Activated T-cell treated with anti-CD3 and anti-CD28 coated beads, Interleukin-2, amount 50 U/mL, for 24 hours (primary cell): Measurements from ENCODE around the gene SESN3.
A peak's percentile ranks its signal among the peaks of the same experiment; 100 is the strongest.
"Not testable (repeated sequence)": the region's sequence is repeated elsewhere in the genome, so short reads cannot be mapped to it uniquely, and the experiment has no call there.

Source experiments
- DNase-seq: peaks from one replicate; pipeline ENCODE4 v3.0.0-alpha.2; 2020
- H3K27ac Mint-ChIP-seq: 2 replicates; pipeline ENCODE4 v1.8.0; 2020; ENCODE audit warnings: mild to moderate bottlenecking, mixed read lengths
- H3K27me3 Mint-ChIP-seq: 2 replicates; pipeline ENCODE4 v1.8.0; 2020; ENCODE audit warnings: mixed read lengths
- H3K36me3 Mint-ChIP-seq: 2 replicates; pipeline ENCODE4 v1.8.0; 2020; ENCODE audit warnings: low read depth, mixed read lengths
- H3K4me1 Mint-ChIP-seq: 2 replicates; pipeline ENCODE4 v1.8.0; 2020; ENCODE audit warnings: low read depth, mixed read lengths
- H3K4me3 Mint-ChIP-seq: 2 replicates; pipeline ENCODE4 v1.8.0; 2020; ENCODE audit warnings: mild to moderate bottlenecking, moderate library complexity, mixed read lengths
- H3K9me3 Mint-ChIP-seq: 2 replicates; pipeline ENCODE4 v1.8.0; 2020; ENCODE audit warnings: mixed read lengths

SESN3 gene

DNA sequence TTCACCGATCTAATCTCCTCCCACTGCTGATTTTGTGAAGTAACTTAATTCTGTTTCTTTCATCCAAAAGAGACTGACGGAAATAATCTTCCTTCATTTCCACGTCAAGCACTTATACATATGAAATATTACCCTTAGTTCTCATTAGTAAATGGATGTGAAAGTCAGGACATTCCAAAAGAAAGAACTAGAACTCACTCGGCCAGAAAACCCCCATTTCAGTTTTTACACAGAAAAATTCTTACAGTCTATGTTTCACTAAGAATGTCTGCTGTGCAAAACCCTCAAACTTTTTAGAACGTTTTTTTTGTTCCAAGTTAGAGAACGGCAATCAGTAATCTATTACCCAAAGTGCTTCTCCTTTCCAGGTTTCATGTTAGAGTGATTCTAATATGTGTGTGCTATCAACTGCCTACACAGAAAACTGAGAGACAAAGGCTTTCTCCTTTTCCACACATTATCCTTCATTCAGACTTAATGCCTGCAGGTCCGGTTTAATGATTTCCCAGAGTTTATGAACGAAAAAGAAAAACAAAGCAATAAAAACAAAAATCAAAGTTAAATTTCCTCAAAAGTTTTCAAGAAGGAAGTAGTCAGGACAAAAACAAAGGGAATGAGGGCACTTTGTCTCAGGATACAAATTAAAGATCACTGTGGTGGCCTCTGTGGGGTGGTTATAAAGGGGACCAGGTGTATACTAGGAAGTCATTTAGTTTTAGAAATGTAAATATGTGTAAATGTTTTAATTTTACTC lies 11.3 kb upstream of the SESN3 start:
- H3K4me1 Mint-ChIP-seq, result peaks cover 14% of the 10 kb centered on the region
- DNase-seq, result no peak
- H3K4me3 Mint-ChIP-seq, result no peak overlapping the region
- no peaks in the 10 kb centered on the region for H3K9me3 Mint-ChIP-seq
- no peak overlapping the region for H3K27ac Mint-ChIP-seq
- no peaks in the 10 kb centered on the region for H3K27me3 Mint-ChIP-seq
- H3K36me3 Mint-ChIP-seq, result no peaks in the 10 kb centered on the region

DNA sequence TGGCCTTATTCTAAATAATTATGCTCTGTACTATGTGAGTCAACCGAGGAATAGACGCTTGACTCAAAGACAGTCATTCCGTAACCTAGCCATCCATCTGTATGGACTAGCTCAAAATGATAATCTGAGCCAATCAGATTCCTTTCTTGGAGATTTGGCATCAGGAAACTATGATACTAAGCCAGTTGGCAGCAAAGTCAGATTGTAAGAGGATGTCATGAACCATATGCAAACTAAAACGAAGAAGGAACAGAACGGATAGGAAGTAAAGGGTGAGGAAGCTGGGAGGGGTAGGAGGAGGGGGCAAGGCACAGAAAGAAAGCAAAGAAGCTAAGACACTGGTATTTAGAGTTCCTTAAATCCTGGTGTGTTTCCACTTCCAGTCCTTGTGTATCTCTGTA lies 10.7 kb upstream of the SESN3 start:
- H3K9me3 Mint-ChIP-seq, result no peaks in the 10 kb centered on the region
- no peak overlapping the region for H3K27ac Mint-ChIP-seq
- no peak overlapping the region for H3K4me3 Mint-ChIP-seq

DNA sequence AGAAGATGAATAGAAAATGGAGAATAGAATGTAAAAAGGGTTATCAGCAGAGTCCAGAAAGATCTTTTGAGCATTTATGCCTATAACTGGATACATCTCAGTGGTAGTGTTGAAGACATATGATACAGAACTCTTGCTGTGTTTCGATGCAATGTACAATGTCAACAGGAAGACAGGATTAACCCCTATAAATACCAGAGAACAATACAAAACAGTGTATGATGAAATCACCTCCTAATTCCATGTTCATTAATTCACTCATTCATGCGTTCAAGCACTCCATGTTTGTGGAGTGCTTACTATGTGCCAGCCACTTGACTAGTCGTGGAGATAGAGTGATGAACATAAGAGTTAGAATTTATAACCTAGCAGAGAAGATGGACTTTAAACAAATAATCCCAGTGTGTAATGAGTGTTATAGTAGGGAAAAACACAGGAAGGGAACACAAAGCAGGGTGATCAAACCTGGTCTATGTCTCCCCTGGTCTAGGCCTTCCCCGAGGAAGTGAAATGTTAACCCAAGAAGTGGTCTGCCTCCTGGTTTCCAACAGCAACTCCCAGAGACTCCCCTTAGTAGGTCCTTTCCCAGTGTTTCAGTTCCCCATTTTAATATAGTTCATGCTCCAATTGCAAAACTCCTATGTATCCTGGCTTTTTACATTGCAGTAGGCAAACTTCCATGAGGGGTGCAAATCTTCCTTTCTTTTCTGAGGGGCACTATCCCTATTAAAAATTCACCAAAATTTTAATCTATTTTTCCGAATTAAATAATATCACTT lies 9.1 kb upstream of the SESN3 start:
- no peak overlapping the region for H3K27ac Mint-ChIP-seq
- DNase-seq, result no peak
- H3K4me3 Mint-ChIP-seq, result no peak overlapping the region
- H3K27me3 Mint-ChIP-seq, result no peaks in the 10 kb centered on the region
- peaks cover 13% of the 10 kb centered on the region for H3K4me1 Mint-ChIP-seq
- no peaks in the 10 kb centered on the region for H3K36me3 Mint-ChIP-seq
- no peaks in the 10 kb centered on the region for H3K9me3 Mint-ChIP-seq

More for the DNA sequence above, 10.7 kb upstream of the SESN3 start:
- H3K4me1 Mint-ChIP-seq, result peaks cover 13% of the 10 kb centered on the region
- no peak for DNase-seq
- no peaks in the 10 kb centered on the region for H3K27me3 Mint-ChIP-seq
- H3K36me3 Mint-ChIP-seq, result no peaks in the 10 kb centered on the region

DNA sequence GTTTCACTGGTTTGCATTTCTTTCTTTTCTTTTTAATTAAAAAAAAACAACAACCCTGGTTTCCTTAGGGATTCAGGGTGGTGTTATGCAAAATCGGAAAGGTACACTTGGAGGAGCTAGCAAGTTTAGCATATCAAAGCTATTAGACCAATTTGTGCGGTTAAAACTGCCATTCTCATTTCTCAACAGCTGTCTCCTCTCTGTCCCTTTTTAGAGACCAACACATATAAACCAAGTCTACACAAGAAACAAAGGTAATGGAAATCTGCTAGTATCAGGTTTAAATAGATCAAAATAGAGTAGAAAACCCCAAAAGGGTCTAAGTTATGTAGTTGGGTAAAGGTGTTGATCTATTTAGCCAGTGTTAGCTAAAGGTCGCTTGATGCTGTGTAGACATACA lies 1.7 kb upstream of the SESN3 start:
- Mint-ChIP-seq H3K27me3 (no peaks in the 10 kb centered on the region), H3K9me3 (no peaks in the 10 kb centered on the region), H3K4me1 (peaks cover 52% of the 10 kb centered on the region), H3K36me3 (peaks cover 8% of the 10 kb centered on the region), H3K27ac (no peak overlapping the region), H3K4me3 (no peak overlapping the region)
- DNase-seq, result no peak

DNA sequence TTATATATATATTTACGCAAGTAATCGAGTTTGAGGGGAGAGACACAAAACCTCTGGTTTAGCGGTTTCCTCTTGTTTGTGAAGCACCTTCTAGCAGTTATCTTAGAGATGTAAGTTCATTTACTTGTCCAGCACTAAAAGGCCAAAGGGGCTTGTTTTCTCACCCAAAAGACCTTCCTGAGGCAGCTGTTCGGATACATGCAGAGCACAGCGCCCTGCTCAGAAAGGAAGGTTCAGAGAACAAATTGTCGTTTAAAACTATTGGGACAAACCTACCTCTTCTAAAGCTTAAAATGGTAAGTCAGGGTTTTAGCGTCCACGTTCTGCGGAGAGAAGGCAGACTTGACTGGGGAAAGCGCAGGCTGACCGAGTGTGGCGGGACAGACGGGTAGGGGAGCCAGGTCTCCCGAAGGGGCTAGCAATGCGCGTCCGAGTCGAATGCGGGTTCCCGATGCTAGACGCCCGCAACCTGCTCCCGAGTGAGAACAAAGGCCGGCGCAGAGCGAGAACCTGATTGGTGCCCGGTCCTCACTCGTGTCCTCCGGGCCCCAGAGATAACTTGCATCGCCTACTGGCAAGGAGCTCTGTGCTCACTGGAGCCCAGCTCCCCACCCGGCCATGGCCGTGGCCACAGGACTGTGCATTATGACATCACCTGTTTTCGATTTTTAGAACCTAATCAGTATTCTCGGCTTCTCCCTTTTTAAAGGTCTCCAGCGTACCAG lies 1.0 kb upstream of the SESN3 start:
- DNase-seq, result peak; percentile 78
- Mint-ChIP-seq H3K27me3 (no peaks in the 10 kb centered on the region), H3K9me3 (no peaks in the 10 kb centered on the region), H3K36me3 (peaks cover 8% of the 10 kb centered on the region), H3K4me3 (no peak overlapping the region), H3K27ac (no peak overlapping the region), H3K4me1 (peaks cover 58% of the 10 kb centered on the region)

DNA sequence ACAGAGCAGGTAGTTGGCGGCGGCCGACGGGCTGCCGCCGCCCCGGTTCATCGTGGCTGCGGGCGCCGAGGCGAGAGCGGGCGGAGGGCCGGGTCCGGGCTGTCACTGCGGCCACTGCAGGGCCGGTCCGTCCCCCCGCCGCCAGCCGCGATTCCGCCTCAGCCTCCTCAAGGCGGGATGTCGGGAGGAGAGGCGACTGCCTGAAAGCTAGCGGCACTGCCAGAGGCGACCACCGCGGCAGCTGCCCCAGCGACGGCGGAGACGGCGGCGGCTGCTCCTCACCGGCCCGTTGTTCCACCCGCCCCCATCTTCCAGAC lies 234 bp downstream of the SESN3 start:
- Mint-ChIP-seq H3K36me3 (peaks cover 8% of the 10 kb centered on the region), H3K4me3 (no peak overlapping the region), H3K9me3 (no peaks in the 10 kb centered on the region), H3K27me3 (no peaks in the 10 kb centered on the region), H3K4me1 (peaks cover 66% of the 10 kb centered on the region), H3K27ac (no peak overlapping the region)
- DNase-seq, result no peak

DNA sequence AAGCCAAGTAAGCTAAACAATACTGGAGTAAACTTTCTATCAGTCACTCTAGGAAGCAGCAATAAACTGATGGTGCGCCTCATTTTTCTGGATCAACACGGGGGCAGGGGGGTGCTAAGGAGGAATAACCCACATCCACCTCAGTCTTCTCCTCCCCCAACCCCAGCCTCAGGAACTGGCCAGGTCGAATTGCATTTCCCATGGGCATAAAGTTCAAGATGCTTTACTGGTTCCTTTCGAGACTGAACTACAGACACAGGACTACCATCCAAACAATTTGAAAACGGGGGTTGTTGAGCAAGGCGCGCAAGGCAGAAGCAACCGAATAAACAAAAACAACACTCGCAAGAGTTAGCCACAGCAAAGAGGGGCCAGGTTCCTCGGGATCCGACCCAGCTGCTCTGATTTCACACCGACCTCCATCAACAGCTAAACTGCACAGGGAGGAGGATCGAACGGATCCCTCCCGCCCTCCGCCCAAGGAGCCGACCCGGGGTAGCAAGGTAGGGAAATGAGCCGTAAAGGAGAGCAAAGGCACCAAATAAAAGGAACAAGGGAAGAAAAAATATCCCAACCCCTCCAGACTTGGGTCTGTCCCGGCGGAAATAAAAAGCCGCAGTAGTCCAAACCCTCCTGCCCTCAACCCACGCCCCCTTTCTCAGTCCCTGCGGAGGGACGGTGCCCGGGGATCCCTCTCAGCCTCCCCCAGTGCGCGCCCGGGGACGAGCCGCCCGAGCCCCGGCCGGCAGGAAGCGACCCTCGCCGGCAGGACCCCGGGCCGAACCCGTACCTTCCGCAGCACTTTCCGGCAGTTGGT lies 801 bp downstream of the SESN3 start:
- H3K36me3 Mint-ChIP-seq, result peaks cover 11% of the 10 kb centered on the region
- no peaks in the 10 kb centered on the region for H3K27me3 Mint-ChIP-seq
- DNase-seq, result peak; percentile 56
- peak overlapping the region; percentile 90 for H3K27ac Mint-ChIP-seq
- no peaks in the 10 kb centered on the region for H3K9me3 Mint-ChIP-seq
- H3K4me3 Mint-ChIP-seq, result no peak overlapping the region
- H3K4me1 Mint-ChIP-seq, result peaks cover 69% of the 10 kb centered on the region

DNA sequence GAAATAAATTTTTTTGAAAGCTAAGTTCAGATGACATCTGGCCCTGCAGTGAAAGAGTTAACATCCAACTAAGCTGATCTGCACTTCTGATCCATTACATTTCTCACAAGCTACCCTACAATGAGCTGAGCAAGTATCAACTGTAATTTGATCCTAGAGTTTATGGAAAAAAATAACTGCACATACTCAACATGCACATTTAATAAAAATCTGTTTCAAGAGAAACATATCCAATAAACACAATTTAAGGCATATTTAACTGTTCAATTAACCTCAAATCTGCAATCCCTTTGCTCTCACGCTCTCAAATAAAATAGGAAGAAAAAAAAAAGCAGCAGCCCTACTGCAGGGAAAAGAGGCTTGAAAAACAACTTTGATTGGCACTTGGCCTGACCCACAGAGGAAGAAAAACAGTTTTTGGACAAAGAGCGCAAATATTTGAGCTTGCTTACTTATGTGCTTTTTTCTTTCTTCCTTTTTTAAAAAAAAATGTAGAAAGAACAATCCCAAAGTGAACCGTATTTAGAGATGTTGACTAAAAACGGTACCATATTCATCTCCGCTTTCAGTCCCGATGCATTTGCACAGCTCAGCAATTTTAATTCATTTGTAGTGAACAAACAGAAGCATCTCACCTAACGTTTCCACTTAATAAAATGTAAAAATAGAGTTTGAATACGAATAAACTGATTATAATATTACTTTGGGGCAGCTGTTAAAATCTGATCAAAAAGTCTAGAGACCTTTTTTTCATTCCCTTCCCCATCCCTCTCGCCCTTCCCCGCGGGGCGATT lies 1.6 kb downstream of the SESN3 start:
- Mint-ChIP-seq H3K4me1 (peaks cover 69% of the 10 kb centered on the region), H3K27ac (peak overlapping the region; percentile 90), H3K36me3 (peaks cover 18% of the 10 kb centered on the region), H3K4me3 (no peak overlapping the region), H3K27me3 (no peaks in the 10 kb centered on the region), H3K9me3 (no peaks in the 10 kb centered on the region)
- DNase-seq, result no peak

DNA sequence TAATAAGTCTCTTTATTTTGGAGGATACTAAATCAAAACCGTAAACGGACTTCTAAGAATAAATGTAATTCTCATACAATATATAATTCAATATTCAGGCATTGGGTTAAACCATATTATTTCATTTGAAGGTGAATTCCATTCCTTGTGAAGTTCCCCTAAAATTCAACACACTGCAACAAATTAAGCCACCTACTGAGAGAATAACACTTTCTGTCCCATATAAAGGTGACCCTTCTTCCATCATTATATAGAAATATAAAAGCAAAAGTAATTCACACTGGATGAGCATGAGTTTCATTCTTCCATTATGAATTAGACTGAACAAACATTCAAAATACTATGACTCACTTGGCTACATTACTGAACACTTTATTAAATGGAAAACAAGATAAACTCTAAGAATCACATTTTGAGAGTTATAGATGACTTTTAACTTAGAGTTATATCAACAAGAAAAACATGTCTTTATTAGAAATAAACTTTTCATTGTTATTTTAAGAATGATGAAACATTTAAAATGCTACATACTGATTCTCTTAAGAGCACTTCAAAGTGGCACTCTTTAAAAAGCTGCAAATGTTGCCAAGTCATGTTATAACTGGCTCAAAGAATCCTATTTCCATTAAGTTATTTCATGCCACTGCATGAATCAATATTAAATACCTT lies 2.8 kb downstream of the SESN3 start:
- Mint-ChIP-seq H3K4me1 (peaks cover 70% of the 10 kb centered on the region), H3K27ac (peak overlapping the region; percentile 55), H3K4me3 (no peak overlapping the region), H3K36me3 (peaks cover 23% of the 10 kb centered on the region), H3K9me3 (no peaks in the 10 kb centered on the region), H3K27me3 (no peaks in the 10 kb centered on the region)
- no peak for DNase-seq

DNA sequence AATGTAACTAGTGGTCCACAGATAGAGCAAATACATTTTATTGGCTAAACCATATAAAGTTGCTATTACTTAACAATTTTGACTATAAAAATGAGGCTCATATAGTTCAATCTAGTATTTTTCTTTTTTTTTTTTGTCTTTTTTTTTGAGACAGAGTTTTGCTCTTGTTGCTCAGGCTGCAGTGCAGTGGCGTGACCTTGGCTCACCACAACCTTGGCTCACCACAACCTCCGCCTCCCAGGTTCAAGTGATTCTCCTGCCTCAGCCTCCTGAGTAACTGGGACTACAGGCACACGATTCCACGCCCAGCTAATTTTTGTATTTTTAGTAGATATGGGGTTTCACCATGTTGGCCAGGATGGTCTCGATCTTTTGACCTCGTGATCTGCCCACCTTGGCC lies 3.9 kb downstream of the SESN3 start:
- Mint-ChIP-seq H3K27ac (peak overlapping the region; percentile 74), H3K4me1 (peaks cover 68% of the 10 kb centered on the region), H3K4me3 (peak overlapping the region; percentile 42), H3K36me3 (peaks cover 23% of the 10 kb centered on the region)
- H3K9me3 Mint-ChIP-seq, H3K27me3 Mint-ChIP-seq, DNase-seq: not testable (repeated sequence)

DNA sequence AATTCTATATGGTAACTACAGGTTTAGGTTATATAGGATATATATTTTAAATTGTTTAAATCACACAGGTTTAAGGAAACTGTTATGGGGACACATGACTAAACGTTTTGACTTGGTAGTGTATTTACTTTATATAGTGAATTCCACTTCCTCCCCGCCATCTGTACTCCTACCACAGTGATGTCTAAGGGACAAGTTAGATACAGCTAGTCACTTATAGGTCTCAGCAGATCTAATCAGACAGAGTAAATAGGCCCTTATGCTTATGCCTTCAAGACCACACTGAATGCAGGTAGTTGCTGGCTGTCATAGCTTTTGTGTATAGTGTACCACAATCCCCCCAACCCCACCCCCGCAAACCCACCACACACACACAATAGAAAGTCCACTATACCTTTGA lies 8.2 kb downstream of the SESN3 start:
- no peaks in the 10 kb centered on the region for H3K9me3 Mint-ChIP-seq
- no peaks in the 10 kb centered on the region for H3K27me3 Mint-ChIP-seq
- H3K4me3 Mint-ChIP-seq, result no peak overlapping the region
- H3K36me3 Mint-ChIP-seq, result peaks cover 19% of the 10 kb centered on the region
- peaks cover 64% of the 10 kb centered on the region for H3K4me1 Mint-ChIP-seq
- no peak for DNase-seq
- no peak overlapping the region for H3K27ac Mint-ChIP-seq

DNA sequence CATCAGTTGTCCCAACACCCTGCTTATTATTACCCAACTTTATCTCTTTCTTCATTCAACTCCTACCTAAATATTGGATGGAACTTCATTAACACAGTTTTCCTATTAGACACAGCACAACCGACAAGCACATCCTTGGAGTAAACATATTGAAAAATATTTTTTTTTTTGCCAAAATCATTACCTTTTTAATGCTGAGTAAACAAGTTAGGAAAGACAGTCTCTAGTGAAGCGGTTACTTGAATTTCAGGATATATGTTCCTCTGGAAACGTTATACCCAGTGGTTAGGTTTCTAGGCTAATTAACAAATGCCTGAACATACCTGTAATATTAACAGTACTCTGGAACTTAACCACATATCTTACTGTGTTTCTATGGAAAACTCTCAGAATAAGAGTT lies 11.4 kb downstream of the SESN3 start:
- H3K36me3 Mint-ChIP-seq, result peaks cover 17% of the 10 kb centered on the region
- H3K4me1 Mint-ChIP-seq, result peaks cover 49% of the 10 kb centered on the region
- H3K9me3 Mint-ChIP-seq, result no peaks in the 10 kb centered on the region
- no peak overlapping the region for H3K27ac Mint-ChIP-seq
- DNase-seq, result no peak
- H3K4me3 Mint-ChIP-seq, result no peak overlapping the region
- no peaks in the 10 kb centered on the region for H3K27me3 Mint-ChIP-seq

DNA sequence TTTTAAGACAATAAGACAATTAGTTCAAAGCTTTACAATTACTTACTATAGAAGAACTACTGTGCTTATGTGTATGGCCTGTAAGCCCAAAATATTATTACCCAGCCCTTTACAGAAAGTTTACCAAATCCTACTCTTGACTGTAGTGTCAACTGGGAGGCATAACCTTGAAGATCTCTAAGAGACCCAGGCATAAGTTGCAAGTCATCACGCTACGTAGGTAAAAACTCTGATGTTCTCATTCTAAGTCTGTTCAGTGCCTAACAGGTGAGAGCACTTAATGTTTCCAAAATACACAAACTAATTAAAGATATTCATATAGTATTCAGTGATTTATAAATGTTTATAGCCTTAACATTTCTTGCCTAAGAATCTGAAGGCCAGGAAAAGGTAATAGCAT lies 12.9 kb downstream of the SESN3 start:
- Mint-ChIP-seq H3K36me3 (peaks cover 11% of the 10 kb centered on the region), H3K27me3 (no peaks in the 10 kb centered on the region), H3K9me3 (no peaks in the 10 kb centered on the region), H3K27ac (no peak overlapping the region), H3K4me1 (peaks cover 46% of the 10 kb centered on the region), H3K4me3 (no peak overlapping the region)
- no peak for DNase-seq
